ENCODE measurements around the gene UBE3C.
"Not testable (repeated sequence)": the region's sequence is repeated elsewhere in the genome, so short reads cannot be mapped to it uniquely, and the experiment has no call there.

Gene UBE3C

GRCh38 chr7:157274094-157274634 is 135.4 kb downstream of the UBE3C start:
- ATAC-seq, result not testable (repeated sequence)

- ATAC-seq, result no peak
These were observed 136.3 kb downstream of the UBE3C start for GRCh38 chr7:157274991-157275427.

- no peak for ATAC-seq
These were observed 137.4 kb downstream of the UBE3C start for GRCh38 chr7:157276091-157276561.

GRCh38 chr7:157276731-157277562 is 138.2 kb downstream of the UBE3C start:
- peak; percentile 22 to 24 for ATAC-seq

GRCh38 chr7:157277568-157277967 is 138.8 kb downstream of the UBE3C start:
- ATAC-seq, result not testable (repeated sequence)

GRCh38 chr7:157278167-157278790 is 139.6 kb downstream of the UBE3C start:
- ATAC-seq, result no peak

GRCh38 chr7:157278791-157279724 is 140.3 kb downstream of the UBE3C start:
- no peak for ATAC-seq

- ATAC-seq, result no peak
These were observed 141.1 kb downstream of the UBE3C start for GRCh38 chr7:157279741-157280215.

- no peak for ATAC-seq
These were observed 141.6 kb downstream of the UBE3C start for GRCh38 chr7:157280216-157280841.

- no peak for ATAC-seq
These were observed 142.7 kb downstream of the UBE3C start for GRCh38 chr7:157281221-157281998.

- ATAC-seq, result no peak
These were observed 143.5 kb downstream of the UBE3C start for GRCh38 chr7:157282141-157282801.

- ATAC-seq, result no peak
These were observed 145.7 kb downstream of the UBE3C start for GRCh38 chr7:157284229-157285014.

GRCh38 chr7:157291404-157292080 is 152.8 kb downstream of the UBE3C start:
- no peak for ATAC-seq

GRCh38 chr7:157292258-157292657 is 153.5 kb downstream of the UBE3C start:
- no peak for ATAC-seq

- no peak for ATAC-seq
These were observed 154.2 kb downstream of the UBE3C start for GRCh38 chr7:157292770-157293412.

- ATAC-seq, result no peak
These were observed 154.7 kb downstream of the UBE3C start for GRCh38 chr7:157293413-157293788.

- ATAC-seq, result no peak
These were observed 156.0 kb downstream of the UBE3C start for GRCh38 chr7:157294773-157295172.

GRCh38 chr7:157295338-157295737 is 156.6 kb downstream of the UBE3C start:
- no peak for ATAC-seq

- ATAC-seq, result no peak
These were observed 158.5 kb downstream of the UBE3C start for GRCh38 chr7:157297185-157297584.
